Osteocyte (in vitro differentiated cells): ENCODE results near the gene ACAD9. TPM values are rescaled to one million over a fixed set of nuclear protein-coding genes. Genes with fewer than 3 reads are reported as not detected.

Experiments used
- DNase-seq: peaks from one replicate; pipeline ENCODE4 v3.0.0; 2021; ENCODE audit warnings: mixed read lengths; ENCODE audit not compliant: unreplicated experiment; ENCODE audit errors: extremely low spot score
- H3K27ac Mint-ChIP-seq: one replicate; pipeline ENCODE4 v1.8.0; 2021; ENCODE audit warnings: mild to moderate bottlenecking, mixed read lengths; ENCODE audit not compliant: unreplicated experiment
- H3K27me3 Mint-ChIP-seq: one replicate; pipeline ENCODE4 v1.8.0; 2021; ENCODE audit warnings: mixed read lengths; ENCODE audit not compliant: unreplicated experiment
- H3K36me3 Mint-ChIP-seq: one replicate; pipeline ENCODE4 v1.8.0; 2021; ENCODE audit warnings: mixed read lengths; ENCODE audit not compliant: unreplicated experiment
- H3K4me1 Mint-ChIP-seq: one replicate; pipeline ENCODE4 v1.8.0; 2021; ENCODE audit warnings: mixed read lengths; ENCODE audit not compliant: unreplicated experiment
- H3K4me3 Mint-ChIP-seq: one replicate; pipeline ENCODE4 v1.8.0; 2021; ENCODE audit warnings: mild to moderate bottlenecking, moderate library complexity, mixed read lengths; ENCODE audit not compliant: unreplicated experiment
- H3K9me3 Mint-ChIP-seq: one replicate; pipeline ENCODE4 v1.8.0; 2021; ENCODE audit warnings: mixed read lengths; ENCODE audit not compliant: unreplicated experiment
- CTCF ChIP-seq: fragments of 200-600 bp; sonication (generic); IDR thresholded peaks from 2 replicates; pipeline ENCODE4 v1.5.0; 2021; ENCODE audit warnings: antibody characterized with exemption, mild to moderate bottlenecking, moderate library complexity
- total RNA-seq: library from RNA; stranded (reverse); gene quantifications from 2 replicates; pipeline ENCODE4 v1.2.1, GENCODE V29; 2021

ACAD9 gene
- total RNA-seq, 1 donor from 2014 or later, result 45.4 TPM

- peaks cover 8% of the 10 kb centered on the region for H3K9me3 Mint-ChIP-seq
Observed at GRCh38 chr3:128932516-128933212, 53.2 kb downstream of the ACAD9 start.

GRCh38 chr3:128933213-128933921 is 53.9 kb downstream of the ACAD9 start:
- Mint-ChIP-seq H3K4me1 (no peaks in the 10 kb centered on the region), H3K27me3 (peaks cover 26% of the 10 kb centered on the region), H3K9me3 (peaks cover 5% of the 10 kb centered on the region), H3K27ac (no peak overlapping the region), H3K36me3 (peaks cover 3% of the 10 kb centered on the region), H3K4me3 (no peak overlapping the region)
- no peak for TF ChIP-seq CTCF
- DNase-seq, result peak; percentile 79

More at GRCh38 chr3:128932516-128933212, 53.2 kb downstream of the ACAD9 start:
- H3K27me3 Mint-ChIP-seq, result peaks cover 26% of the 10 kb centered on the region
- H3K4me1 Mint-ChIP-seq, result no peaks in the 10 kb centered on the region
- peak; percentile 82 for DNase-seq
- no peak overlapping the region for H3K4me3 Mint-ChIP-seq
- no peak overlapping the region for H3K27ac Mint-ChIP-seq
- no peak for TF ChIP-seq CTCF
- H3K36me3 Mint-ChIP-seq, result peaks cover 3% of the 10 kb centered on the region

- DNase-seq, result peak; percentile 53
- no peak for TF ChIP-seq CTCF
Observed at GRCh38 chr3:128933922-128934253, 54.5 kb downstream of the ACAD9 start.

GRCh38 chr3:128935922-128936321 is 56.5 kb downstream of the ACAD9 start:
- Mint-ChIP-seq H3K27ac (no peak overlapping the region), H3K27me3 (peaks cover 41% of the 10 kb centered on the region), H3K36me3 (peaks cover 3% of the 10 kb centered on the region), H3K9me3 (no peaks in the 10 kb centered on the region), H3K4me1 (no peaks in the 10 kb centered on the region), H3K4me3 (no peak overlapping the region)
- TF ChIP-seq CTCF, result no peak
- DNase-seq, result peak; percentile 51

More at GRCh38 chr3:128933922-128934253, 54.5 kb downstream of the ACAD9 start:
- peaks cover 26% of the 10 kb centered on the region for H3K27me3 Mint-ChIP-seq
- H3K9me3 Mint-ChIP-seq, result peaks cover 4% of the 10 kb centered on the region
- no peaks in the 10 kb centered on the region for H3K4me1 Mint-ChIP-seq
- no peak overlapping the region for H3K4me3 Mint-ChIP-seq
- no peak overlapping the region for H3K27ac Mint-ChIP-seq
- H3K36me3 Mint-ChIP-seq, result peaks cover 3% of the 10 kb centered on the region

GRCh38 chr3:128936341-128936740 is 56.9 kb downstream of the ACAD9 start:
- H3K27me3 Mint-ChIP-seq, result peaks cover 41% of the 10 kb centered on the region
- peak; percentile 19 for DNase-seq
- H3K36me3 Mint-ChIP-seq, result peaks cover 3% of the 10 kb centered on the region
- H3K27ac Mint-ChIP-seq, result no peak overlapping the region
- no peaks in the 10 kb centered on the region for H3K9me3 Mint-ChIP-seq
- no peak overlapping the region for H3K4me3 Mint-ChIP-seq
- H3K4me1 Mint-ChIP-seq, result no peaks in the 10 kb centered on the region
- no peak for TF ChIP-seq CTCF
